GM21528 (cell line): Measurements from ENCODE around the gene TUT7.

ENCODE experiments used
- ATAC-seq: cut with Tn5 transposase; IDR thresholded peaks from one replicate; pipeline ENCODE4 v1.9.1; 2021; ENCODE audit warnings: mild to moderate bottlenecking, moderate library complexity; ENCODE audit not compliant: unreplicated experiment, low FRiP score

Gene TUT7

DNA sequence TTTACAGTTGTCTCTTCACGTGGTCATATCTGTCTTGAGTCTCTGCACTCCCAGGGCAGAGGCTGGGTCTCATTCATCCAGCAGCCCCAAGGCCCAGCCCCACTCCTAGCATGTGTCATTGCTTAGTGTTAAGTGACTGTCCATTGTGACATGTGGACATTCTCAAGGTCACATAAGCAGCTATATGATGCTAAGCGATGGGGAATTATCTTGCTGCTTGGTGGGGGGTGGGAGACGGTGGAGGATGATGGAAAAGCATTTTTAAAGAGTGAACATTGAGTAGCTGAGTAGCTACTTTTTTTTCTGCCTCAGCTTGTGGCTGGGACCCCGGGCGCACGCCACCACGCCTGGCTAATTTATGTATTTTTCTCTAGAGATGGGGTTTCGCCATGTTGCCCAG, 94.7 kb downstream of the TUT7 start, which contains the start of gene C9orf153:
C9orf153 (minus strand) TSS at position 101 of the 400 bp plus-strand sequence. CDS start 30,054 bp downstream, outside the sequence.
- ATAC-seq: no peak

DNA sequence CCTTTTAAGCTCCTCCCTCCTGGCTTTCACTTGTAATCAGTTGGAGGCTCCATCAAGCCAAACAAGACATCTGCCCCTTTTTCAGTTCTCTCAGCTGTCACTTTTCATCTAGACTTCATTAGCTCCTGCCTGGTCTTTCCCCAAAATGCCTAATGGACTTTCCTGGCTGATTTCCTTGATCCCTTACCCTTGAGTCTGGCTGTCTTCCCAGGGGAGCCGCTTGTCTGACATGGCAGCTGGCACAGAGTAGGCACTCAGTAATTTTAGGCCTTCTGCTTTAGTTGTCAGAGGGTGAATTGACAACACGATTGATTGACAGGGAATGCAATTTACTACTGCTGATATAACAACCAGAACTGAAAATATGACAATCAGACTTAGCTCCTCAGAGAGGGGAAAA, 96.8 kb downstream of the TUT7 start:
- no peak for ATAC-seq

DNA sequence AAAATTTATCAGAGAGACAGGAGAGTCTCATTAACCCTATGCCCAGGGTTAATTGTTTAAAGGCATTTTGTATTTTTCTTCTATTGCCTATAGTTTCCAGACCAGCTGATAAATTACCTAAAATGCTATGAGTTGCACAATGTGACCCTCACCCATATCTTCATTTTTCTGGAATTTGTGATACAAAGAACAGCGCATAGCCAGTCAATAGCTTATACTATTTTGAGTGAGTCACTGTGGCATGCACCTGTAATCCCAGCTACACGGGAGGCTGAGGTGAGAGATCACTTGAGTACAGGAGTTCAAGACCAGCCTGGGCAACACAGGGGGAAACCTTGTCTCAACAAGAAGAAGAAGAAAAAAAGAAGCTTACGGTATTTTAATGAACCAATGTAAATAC, 97.6 kb downstream of the TUT7 start:
- no peak for ATAC-seq

DNA sequence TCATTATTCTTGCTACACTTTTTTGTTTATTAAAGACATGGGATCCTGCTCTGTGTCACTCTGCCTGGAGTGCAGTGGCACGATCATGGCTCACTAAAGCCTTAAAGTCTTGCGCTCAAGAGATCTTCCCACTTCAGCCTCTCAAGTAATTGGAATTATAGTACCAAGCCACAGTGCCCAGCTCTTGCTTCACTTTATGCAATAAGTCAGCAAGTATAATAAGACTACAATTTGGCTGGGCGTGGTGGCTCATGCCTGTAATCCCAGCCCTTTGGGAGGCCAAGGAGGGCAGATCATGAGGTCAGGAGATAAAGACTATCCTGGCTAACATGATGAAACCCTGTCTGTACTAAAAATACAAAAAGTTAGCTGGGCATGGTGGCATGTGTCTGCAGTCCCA, 100.6 kb downstream of the TUT7 start:
- no peak for ATAC-seq

DNA sequence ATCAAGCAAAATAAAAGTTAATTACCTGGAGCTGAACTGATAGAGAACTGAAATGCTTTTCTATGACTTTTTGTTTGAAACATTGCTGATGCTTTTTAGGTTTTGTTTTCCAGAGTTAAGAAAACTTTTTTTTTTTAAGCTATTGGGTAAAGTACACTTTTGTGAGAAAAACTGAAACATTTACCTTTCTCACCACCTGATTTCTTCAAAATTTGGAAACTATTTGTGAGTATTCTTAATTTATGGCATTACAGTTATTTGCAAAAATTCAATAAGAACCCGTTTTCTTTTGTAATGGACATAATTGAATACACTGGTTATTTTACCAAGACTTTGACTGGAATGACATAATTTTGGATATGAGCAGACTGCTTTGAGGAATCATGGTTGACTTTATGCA, 101.3 kb downstream of the TUT7 start:
- no peak for ATAC-seq

DNA sequence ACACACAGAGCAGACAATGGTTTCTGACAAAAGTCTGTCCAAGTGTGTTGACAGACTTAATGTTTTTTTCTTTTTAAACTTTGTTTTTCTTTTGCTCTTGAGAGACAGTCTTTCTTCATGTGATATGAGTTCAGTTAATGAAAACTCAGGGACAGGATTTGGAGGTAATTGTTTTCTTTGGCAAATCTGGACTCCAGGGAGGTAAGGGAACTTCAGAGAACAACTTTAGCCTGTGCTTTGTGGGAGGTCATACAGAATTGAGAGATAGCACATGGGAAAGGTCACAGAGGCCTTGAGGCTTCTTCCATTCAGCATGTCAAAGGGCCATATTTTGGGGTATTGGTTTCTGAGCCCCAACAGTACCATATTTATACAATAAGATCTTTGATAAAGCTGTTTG, 104.1 kb downstream of the TUT7 start:
- no peak for ATAC-seq

DNA sequence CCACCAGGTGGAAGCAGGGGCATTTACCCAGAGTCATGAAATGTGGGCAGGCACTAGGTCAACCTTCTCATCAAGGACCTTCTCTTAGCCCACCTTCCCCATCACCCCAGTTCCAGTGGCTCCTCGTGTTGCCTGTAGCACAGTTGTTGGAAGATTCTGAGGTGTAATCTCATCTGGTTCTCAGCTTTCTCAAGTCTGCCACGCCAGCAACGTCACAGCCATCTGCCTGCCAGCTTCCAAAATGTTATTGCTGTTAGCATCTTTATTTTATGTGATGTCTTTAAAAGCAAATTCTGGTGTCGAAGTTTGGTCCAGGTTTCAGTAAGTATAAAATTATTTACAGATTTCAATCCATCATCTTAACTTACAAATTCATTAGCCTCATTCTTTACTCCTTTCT, 105.5 kb downstream of the TUT7 start:
- ATAC-seq: no peak

DNA sequence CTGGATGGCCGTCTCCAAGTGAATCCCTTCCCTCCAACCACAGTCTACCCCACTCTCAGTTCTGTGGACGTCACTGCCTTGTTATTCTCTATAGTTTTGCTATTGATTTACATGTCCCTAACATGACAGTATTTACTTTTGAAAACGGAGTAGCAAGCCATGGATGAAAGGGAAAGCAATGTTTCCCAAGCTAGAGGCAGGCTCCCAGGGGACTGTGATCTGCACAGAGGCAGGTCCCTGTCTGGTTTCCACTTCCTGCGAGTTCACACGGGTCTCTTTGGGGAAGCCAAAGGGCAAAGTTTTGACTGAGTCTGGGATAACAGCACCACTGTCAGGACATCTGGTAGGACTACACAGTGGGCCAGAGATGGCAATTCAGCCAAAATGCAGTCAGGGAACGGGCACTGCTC, 107.5 kb downstream of the TUT7 start:
- ATAC-seq: peak; percentile 88

DNA sequence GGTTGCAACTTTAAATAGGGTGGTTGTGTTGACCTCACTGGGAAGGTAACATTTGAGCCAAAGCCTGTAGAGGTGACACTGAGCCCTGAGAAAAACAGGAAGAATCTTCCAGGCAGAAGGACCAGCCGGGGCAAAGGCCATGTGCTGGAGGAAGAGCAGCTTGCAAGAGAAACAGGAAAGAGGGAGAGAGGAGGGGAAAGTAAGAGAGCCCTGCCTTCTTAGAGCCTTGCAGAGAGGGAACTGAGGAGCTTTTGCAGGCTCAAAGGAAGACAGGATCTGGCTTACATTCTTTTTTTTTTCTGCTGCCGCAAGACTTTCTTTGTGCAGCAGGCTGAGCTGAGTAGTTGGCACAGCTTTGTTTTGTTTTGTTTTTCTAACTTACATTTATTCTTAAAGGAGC, 112.1 kb downstream of the TUT7 start:
- no peak for ATAC-seq

DNA sequence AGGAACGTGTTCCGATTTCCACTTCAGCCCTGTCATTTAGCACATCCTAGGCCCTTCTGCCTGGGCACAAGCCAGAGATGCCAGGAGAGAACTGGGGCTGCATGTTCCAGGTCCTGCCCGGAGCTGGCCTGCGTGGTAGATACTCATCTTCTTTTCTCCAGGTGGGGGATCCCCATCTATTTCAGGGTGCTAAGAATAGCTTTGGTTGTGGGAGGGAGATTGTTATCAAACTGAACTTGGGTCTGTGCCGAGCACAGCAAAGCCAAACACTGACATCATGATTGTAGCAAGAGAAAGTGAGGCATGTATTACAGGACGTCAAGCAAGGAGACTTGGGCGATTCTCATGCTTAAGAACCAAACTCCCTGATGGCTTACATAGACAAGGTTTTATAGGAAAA, 113.0 kb downstream of the TUT7 start:
- ATAC-seq: no peak

DNA sequence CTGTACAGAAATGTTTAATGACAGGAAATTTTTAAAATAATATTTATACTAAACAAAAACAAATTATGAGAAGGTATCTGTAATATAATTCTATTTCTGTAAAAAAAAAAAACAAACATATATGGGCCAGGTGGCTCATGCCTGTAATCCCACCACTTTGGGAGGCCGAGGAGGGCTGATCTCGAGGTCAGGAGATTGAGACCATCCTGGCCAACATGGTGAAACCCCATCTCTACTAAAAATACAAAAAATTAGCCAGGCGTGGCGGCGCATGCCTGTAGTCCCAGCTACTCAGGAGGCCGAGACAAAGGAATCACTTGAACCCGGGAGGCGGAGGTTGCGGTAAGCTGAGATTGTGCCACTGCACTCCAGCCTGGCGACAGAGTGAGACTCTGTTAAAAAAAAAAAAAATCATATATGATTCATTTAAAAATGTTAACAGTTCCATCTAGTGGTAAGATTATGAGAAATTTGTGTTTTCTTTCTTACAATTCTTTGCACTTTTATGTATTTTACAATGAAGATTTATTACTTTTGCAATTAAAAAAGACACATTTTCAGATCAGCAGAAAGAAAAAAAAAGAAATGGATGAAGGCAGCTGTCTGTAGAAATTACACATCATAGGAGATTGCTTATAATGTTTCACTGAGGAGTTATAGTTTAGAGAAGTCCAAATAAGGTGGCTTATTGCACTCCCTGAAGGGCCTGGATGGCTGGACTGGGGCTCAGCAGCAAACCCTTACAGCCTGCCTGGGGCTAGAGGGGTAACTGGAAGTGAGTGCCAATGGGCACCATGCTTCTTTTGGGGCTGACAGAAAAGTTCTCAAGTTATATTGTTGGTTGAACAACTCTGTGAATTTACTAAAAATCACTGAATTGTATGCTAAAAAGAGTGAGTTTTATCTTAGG, 115.1 kb downstream of the TUT7 start:
- ATAC-seq: no peak
